GM12878 (cell line): ENCODE measurements around the gene DYNC2LI1.

Experiments
- ATF3 ChIP-seq: IDR thresholded peaks from 2 replicates; pipeline ENCODE4 v1.6.1; 2011; ENCODE audit warnings: low read depth, mild to moderate bottlenecking, low read length, moderate library complexity, borderline replicate concordance; ENCODE audit errors: extremely low read depth
- CREB1 ChIP-seq: IDR thresholded peaks from 2 replicates; pipeline ENCODE4 v1.6.1; 2012; ENCODE audit warnings: low read depth, mild to moderate bottlenecking, inconsistent platforms
- CTCF ChIP-seq, 3 experiments: IDR thresholded peaks in 2 of 3; conservative IDR thresholded peaks in 1 of 3; 2 replicates each; pipeline ENCODE4 v1.5.1; 2011; ENCODE audit warnings: low read depth in 3 of 3, low read length in 3 of 3, mild to moderate bottlenecking in 3 of 3, control low read depth in 2 of 3, moderate library complexity in 2 of 3, inconsistent platforms in 1 of 3, mixed read lengths in 1 of 3; ENCODE audit not compliant: control insufficient read depth in 2 of 3, insufficient read depth in 1 of 3; ENCODE audit errors: extremely low read depth in 1 of 3
- EZH2 ChIP-seq: IDR thresholded peaks from 2 replicates; pipeline ENCODE4 v1.6.1; 2012; ENCODE audit warnings: low read depth, mild to moderate bottlenecking, control low read depth, inconsistent platforms, low read length, borderline replicate concordance; ENCODE audit not compliant: control insufficient read depth

- TF ChIP-seq CTCF (IDR thresholded peaks at IDR 0.05 in 2 of 3, conservative IDR thresholded peaks at IDR 0.05 in 1 of 3; ENCODE audit: control insufficient read depth in 2 of 3, extremely low read depth in 1 of 3, insufficient read depth in 1 of 3, low read depth in 3 of 3, low read length in 3 of 3) (no peak), EZH2 (no peak), CREB1 (no peak), ATF3 (no peak)
Measured at GRCh38 chr2:43743706-43744105, 30.1 kb upstream of the DYNC2LI1 start.
